ENCODE data around the gene CLDN22.

CLDN22 gene

GRCh38 chr4:183320211-183321059 lies at the start of gene CLDN22:
Gene CLDN22 (minus strand): TSS chr4:183320276. CDS start chr4:183320218, 58 bp downstream.
- no peak for DNase-seq

DNA sequence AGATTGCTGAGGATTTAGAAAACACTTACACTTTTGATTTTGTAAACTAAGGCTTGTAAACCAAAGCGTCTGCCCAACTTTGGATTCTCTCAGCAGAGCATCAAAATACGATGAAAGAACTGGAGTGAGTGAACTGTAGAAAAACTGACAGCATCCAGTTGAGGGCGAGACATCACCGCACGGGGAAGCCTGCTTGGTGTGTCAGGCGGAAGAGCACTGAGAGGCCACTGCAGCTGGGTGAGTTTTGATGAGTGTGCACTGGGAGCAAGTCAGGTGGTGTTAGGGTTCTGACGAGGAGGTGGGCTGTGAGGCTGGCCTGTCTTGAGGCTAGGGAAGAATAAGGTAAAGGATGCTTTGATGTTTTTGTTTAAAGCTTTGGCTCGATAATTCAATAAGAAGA lies 49.0 kb upstream of the CLDN22 start:
- DNase-seq, result no peak

DNA sequence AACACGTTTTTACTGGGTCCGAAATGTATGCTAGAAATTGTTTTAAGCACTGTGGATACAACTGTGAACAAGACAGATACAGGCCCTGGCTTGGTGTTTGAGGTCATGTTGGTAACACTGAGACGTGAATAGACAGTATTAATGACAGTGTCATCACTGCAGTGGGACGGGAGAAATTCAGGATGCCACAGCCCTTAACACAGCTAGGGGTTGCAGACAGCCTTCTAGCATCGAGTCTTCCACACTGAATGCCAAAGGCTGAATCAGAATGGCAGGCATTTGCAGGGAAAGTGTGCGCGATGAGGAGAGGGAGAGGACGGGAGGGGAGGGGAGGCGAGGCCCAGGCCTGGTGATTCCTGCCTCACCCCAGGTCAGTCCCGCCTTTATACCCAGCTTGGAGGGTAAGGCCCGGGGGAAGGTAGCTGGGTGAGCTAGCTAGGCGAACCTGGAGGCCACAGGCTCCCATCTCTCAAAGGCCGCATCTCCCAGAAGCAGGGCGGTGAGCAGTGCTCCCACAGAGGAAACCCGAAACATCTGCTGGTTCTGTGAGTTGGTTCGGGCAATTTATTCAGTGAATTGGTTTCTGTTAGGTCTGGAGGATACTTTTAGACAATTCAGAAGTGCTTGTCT lies 46.2 kb upstream of the CLDN22 start:
- DNase-seq, result no peak

DNA sequence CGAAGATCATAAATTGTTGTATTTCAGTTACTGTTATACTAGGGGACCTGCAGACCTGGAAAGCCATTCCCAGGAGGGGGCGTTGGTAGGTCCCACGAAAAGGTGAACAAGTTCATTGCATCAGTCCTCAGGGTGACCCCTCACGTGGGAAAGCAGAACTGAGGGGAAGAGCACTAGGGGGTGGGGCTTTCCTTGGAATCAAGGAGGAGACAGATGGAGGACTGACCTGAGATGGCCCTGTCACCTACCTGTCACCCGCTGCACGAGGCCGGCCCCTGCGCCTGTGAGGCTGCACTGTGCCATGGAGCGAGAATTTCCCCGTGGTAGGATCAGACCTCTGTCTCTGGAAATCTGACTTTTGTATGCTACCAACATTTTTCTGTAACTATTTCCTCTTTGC lies 43.9 kb upstream of the CLDN22 start:
- no peak for DNase-seq

- DNase-seq, result no peak
Observed at GRCh38 chr4:183362916-183363542, 43.0 kb upstream of the CLDN22 start.

DNA sequence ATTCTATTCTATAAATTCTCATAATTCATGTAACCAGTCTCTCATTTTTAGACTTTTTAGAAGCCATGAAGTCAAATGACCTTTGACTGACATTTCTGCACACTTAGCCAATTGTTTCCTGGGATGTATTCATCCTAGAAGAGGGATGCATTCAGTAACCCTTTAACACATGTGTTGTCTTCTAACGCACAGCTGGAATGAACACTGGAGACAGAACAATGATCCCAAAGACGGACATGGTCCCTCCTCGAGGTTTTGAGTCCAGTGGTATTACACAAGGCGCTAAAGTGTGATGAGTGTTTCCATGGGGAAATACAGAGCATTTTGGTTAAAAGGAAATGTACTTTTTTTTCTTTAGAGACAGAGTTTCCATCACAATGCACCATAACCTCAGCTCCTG lies 42.0 kb upstream of the CLDN22 start:
- DNase-seq, result no peak

DNA sequence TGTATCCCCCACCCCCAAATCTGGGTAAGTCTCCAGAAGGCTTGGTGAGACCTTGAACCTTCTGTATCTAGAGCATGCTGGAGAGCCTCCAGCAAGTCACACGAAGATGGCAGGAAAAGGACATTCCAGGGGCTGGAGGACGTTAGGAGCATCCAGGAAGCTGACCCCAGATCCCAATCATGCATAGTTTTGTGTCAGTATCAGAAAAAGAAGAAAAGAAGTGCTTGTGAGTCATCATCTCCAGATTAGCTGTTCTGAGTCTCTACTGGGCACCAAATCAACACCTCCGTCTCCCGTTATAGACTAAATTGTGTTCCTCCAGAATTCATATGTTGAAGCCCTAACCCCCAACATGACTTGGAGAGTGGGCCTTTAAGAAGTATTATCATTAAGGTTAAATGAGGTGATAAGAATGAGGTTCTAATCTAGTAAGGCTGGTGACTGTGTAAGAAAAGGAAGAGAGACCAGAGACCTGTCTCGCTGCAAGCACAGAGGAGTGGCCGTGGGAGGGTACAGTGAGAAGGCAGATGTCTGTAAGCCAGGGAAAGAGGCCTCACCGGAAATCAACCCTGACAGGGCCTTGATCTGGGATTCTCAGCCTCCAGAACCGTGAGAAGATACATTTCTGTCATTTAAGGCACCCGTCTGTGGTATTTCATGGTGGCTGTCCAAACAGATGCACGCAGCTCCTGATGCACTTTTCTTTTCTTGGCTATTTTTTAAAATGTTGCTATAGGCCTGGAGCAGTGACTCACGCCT lies 40.3 kb upstream of the CLDN22 start:
- DNase-seq, result no peak

DNA sequence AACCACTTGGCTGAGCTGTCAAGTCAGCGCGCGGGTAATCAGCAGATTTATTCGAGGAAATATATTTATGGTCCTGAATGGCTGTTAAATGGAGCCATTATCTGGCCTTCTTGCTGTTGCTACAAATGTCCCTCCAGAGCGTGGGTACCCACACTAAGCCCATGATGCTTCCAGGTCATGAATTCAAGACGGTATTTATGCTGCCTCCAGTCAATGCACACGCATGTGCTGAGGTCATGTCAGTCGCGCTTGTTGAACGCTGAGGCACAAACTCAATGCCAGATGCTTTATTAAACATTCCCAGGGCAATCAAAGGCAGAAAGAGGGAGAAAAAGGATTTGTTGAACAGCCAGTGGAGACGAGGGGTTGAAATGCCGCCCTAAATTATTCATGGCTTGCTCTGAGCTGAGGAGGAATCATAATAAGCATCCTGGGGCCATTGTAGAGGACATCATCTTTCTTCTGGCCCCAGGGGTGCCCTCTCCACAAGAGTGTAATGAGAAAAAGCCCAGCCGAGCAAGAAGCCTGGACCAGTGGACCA lies 38.2 kb upstream of the CLDN22 start:
- no peak for DNase-seq

DNA sequence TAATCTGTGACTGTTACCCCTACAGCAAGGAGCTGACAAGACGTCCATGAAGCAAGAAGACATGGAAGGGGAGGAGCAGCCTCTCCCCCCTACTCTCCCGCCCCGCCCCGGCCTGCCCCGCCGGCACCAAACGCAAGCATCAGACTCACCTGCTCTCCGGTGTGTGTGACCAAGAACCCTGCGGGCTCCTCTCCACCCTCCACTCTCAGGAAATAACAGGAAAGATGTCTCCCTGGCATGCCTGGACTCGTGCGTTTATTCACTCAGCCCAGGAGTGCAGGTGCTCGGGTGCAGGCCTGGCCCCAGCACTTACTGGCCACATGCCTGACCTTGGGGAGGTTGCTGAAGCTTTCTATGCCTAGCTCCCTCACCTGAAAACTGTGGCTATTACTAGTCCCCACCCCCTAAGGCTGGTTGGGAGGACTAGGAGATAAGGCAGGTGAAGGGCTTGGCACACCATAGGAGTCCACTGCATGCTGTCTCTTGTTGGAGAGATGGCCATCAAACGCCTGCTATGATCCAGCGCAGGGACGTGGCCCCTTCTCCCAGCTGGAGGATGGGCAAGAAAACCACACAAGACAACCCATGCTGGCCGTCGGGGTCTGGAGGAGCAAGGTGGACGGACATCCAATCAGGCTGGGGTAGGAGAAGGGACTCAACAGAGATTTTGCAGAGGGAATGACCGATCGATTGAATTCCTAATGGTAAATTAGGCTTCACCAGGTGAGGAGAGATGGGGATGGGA lies 37.0 kb upstream of the CLDN22 start:
- no peak for DNase-seq

DNA sequence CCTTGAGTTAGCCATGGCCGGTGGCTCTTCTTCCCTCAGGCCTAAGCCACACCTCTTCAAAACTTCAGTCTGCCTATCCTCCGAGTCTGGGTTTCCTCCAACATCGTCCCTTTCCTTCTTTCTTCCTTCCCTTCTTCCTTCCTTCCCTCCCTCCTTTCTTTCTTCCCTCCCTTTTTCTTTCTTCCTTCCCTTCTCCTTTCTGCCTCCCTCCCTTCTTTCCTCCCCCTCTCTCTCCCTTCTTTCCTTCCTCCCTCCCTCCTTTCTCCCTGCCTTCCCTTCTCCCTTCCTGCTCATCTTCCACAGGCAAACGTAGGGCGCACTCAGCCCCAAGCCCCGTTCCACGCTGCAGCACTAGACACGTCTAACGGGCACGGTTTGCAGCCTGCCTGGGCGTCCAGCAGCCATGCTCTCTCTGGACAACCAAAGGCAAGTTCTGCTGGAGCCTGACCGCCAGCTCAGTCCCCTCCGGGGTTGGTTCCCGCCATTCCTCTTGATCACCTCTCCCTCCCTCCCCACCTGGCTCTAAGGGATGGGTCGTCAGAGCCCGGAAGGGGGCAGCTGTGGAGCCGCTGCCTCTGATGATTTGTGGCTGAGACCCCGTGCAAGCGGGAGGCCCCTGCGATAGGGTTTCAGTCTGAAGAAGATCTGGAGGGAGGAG lies 36.2 kb upstream of the CLDN22 start:
- DNase-seq, result no peak

DNA sequence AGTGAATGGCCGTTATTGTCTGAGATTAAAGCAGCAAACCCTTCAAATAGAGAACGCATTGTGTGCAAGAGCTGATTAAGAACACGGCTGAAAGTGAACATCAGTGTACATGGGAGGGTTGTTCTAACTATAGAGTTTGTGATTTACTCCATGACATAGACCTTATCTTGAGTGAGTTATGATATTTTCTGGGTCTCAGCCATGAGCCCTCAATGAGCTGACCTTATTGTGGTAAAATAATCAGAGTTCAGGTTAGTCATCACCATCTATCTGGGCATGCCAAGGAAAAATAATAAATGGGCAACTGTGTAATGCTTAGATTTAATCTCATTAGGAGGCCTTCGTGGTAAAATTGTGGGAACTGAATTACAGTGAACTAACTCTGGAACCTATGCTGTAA lies 35.3 kb upstream of the CLDN22 start:
- DNase-seq, result no peak

- DNase-seq, result no peak
Observed at GRCh38 chr4:183354219-183354618, 34.1 kb upstream of the CLDN22 start.

GRCh38 chr4:183353557-183353956 lies 33.5 kb upstream of the CLDN22 start:
- no peak for DNase-seq

- DNase-seq, result no peak
Observed at GRCh38 chr4:183352546-183352945, 32.5 kb upstream of the CLDN22 start.

DNA sequence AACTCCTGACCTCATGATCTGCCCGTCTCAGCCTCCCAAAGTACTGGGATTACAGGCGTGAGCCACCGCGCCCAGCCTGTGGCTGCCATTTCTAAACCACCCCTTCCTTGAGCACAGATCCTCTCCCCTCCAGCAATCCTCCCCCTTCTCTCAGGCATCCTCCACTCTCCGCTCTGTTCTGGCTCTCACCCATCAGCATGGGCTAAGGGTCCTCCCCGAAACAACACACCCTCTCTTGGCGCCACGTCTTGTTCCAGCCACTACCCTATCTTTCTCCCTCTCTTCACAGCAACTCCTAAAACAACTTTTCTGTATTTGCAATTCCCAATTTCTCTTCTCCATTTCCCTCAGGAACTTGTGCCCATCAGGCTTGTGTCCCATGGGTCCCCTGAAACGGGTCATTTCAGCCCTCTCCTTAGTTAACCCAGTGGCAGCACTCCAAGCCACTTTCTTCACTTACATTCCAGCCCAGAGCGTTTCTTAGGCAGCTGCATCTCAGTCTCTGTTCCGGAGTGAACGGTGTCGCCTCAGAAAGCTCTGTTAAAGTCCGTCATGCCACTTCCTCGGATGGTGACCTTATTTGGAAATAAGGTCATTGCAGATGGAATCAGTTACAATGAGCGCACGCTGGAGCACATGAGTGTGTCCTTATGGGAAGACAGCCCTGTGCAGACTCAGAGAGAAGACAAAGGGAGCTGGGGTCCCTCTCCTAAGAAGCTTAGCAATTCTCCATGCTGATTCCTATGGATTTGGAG lies 30.4 kb upstream of the CLDN22 start:
- DNase-seq, result no peak

DNA sequence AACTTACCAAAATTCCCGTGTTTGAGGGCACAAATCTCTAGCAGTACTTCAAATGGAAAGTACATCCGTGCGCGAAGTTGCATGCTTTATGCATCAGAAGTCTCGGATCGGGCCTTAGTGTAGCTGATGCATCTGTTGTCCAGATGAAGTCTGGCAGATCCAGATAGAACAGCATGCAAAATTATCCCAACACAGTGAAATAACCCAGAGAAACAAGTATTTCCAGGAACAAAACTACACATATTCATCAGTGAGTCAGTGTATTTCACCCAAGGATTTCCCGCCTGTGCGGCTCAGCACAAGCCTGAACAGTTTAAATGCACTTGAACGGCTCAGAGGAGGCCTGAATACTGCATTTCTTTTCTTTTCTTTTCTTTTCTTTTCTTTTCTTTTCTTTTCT lies 29.6 kb upstream of the CLDN22 start:
- no peak for DNase-seq

DNA sequence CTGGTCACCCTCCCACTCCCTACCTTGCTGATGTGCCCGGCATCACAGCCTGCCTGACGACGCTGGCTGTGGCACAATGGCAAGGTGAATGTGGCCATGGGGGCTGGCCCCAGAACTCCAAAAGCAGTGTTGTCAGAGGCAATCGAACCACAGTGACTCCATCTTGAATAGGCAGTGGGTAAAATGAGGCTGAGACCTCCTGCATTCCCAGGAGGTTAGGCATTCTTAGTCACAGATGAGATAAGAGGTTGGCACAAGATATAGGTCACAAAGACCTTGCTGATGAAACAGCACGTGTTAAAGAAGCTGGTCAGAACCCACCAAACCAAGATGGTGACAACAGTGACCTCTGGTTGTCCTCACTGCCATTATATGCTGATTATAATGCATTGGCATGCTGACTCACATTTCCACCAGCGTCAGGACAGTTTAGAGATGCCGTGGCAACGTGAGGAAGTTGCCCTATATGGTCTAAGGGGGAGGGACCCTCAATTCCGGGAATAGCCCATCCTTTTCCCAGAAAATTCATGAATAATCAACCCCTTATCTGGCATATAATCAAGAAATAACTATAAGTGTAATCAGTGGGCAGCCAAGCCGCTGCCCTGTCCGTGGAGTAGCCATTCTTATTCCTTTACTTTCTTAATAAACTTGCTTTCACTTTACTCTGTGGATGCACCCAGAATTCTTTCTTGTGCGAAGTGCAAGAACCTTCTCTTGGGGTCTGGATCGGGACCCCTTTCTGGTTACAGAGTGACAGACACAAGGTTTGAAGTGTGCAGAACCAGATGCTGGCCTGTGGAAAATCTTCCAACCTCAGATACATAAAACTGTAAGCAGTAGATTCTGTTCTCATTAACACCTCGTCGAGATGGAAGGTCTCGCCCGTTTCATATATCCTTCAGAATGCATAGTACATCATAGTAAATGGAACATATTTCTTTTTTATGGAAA lies 28.9 kb upstream of the CLDN22 start:
- DNase-seq, result no peak

- DNase-seq, result no peak
Observed at GRCh38 chr4:183348136-183348535, 28.1 kb upstream of the CLDN22 start.

GRCh38 chr4:183347566-183347965 lies 27.5 kb upstream of the CLDN22 start:
- no peak for DNase-seq

DNA sequence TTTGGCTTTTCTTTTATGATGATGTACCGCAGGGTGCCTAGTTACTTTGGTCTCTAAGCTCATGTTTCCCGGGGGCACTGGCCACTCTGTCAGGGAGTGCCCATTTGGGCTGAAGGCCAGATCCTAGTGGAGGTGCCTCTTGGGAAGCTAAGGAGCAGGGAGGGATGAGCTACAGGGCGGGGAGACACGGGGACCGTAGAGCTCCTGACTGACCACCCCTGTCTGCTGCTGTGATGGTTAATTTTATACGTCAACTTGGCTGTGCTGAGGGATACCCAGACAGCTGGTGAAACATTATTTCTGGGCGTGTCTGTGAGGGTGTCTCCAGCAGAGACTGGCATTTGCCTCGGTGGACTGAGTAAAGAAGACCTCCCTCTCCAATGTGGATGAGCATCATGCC lies 27.1 kb upstream of the CLDN22 start:
- no peak for DNase-seq
